Pericardium fibroblast (primary cell): Measurements from ENCODE around the gene R3HDM4. TPM values are rescaled to one million over a fixed set of nuclear protein-coding genes. Genes with fewer than 3 reads are reported as not detected.

Experiments
- total RNA-seq: library from RNA; depleted of rRNA; stranded (reverse); fragments of >200 nt; gene quantifications from 2 replicates; pipeline ENCODE4 v1.2.3, GENCODE V29; 2015

R3HDM4 gene
- total RNA-seq, result 41.7 and 52.9 TPM in 2 replicates

DNA sequence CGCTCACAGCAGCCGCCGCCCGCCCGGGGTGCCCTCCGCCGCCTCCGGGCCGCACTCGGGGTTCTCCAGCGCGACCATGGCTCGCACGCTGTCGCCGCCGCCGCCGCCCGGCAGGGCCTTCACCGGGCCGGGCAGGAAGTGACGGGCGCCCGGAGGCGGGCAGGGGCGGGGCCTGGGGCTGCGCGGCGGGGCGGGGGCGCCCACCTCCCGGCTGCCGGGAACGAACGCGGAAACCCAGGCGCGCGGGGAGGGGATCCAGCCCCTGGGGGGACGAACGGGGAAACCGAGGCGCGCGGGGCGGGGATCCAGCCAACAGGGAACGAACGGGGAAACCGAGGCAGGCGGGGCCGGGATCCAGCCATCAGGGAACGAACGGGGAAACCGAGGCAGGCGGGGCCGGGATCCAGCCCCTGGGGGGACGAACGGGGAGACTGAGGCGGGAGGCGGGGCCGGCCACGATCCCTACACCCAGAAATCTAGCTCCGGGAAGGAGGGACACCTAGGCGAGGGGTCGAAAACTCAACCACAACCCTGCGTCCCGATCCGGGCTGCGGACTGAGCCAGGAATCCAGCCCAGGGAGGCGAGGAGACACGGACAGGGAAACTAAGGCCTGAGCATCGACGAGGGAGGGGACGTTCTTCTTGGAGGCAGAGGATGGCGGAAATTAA, at the start of gene R3HDM4:
R3HDM4 (minus strand) TSS at position 140 of the 669 bp plus-strand sequence; CDS start at position 78, 62 bp downstream.

GRCh38 chr19:925526-926322, 12.7 kb upstream of the R3HDM4 start, which contains the start of gene ARID3A:
ARID3A (plus strand) TSS chr19:926035; CDS start chr19:929529, 3,494 bp downstream.

DNA sequence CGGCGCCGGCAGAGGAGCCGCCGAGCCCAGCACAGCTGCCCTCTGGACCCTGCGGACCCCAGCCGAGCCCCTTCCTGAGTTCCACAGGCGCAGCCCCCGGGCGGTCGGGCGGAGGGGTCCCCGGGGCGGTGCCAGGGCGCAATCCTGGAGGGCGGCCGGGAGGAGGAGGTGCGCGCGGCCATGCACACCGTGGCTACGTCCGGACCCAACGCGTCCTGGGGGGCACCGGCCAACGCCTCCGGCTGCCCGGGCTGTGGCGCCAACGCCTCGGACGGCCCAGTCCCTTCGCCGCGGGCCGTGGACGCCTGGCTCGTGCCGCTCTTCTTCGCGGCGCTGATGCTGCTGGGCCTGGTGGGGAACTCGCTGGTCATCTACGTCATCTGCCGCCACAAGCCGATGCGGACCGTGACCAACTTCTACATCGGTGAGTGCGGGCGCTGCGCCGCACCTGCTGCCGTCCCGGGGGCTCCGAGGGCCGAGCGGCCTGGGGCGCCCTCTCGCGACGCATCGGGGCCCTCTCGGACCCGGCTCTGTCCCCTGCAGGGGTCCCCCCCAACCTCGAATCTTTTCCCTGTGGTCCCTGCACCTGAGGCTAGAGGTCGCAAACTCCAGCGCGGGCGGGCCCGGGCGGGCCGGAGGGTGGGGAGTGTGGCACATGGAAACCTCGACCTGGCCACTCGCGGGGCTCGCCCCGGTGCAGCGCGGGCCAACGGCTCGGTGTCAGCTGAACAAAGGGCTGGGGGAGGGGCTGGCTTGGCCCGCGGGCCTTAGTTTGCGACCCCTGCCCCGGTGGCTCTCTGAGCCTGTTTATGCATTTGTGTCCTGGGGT, 4.5 kb upstream of the R3HDM4 start, which contains the start of gene KISS1R:
KISS1R (plus strand) TSS at position 11 of the 829 bp plus-strand sequence; CDS start at position 181, 170 bp downstream.

DNA sequence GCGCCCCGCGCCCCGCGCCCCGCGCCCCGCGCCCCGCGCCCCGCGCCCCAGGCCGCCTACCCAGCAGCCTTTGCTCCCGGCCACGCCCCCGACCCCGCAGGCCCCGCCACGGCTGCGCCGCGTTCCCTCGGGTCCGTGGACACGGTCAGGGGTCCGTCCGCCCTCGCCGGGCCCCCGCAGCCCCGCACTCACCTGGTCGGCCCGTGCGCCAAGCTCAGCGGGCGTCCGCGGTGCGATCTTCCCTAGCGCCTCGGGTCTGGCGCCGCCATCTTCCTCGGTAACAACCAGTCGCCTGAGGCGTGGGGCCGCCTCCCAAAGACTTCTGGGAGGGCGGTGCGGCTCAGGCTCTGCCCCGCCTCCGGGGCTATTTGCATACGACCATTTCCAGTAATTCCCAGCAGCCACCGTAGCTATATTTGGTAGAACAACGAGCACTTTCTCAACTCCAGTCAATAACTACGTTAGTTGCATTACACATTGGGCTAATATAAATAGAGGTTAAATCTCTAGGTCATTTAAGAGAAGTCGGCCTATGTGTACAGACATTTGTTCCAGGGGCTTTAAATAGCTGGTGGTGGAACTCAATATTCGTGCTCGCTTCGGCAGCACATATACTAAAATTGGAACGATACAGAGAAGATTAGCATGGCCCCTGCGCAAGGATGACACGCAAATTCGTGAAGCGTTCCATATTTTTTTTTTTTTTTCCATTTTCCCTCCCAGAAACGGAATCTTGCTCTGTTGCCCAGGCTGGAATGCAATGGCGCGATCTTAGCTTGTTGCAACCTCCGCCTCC, 19.9 kb downstream of the R3HDM4 start, which contains the start of the genes MED16 and RNU6-9:
MED16 (minus strand) TSS at position 294 of the 796 bp plus-strand sequence. CDS start 2,056 bp downstream, outside the sequence.
RNU6-9 (plus strand) TSS at position 591 of the 796 bp plus-strand sequence.

GRCh38 chr19:858868-859843, 53.9 kb downstream of the R3HDM4 start, which contains the start of gene CFD:
CFD (plus strand) TSS chr19:859664; CDS start chr19:859690, 26 bp downstream.

DNA sequence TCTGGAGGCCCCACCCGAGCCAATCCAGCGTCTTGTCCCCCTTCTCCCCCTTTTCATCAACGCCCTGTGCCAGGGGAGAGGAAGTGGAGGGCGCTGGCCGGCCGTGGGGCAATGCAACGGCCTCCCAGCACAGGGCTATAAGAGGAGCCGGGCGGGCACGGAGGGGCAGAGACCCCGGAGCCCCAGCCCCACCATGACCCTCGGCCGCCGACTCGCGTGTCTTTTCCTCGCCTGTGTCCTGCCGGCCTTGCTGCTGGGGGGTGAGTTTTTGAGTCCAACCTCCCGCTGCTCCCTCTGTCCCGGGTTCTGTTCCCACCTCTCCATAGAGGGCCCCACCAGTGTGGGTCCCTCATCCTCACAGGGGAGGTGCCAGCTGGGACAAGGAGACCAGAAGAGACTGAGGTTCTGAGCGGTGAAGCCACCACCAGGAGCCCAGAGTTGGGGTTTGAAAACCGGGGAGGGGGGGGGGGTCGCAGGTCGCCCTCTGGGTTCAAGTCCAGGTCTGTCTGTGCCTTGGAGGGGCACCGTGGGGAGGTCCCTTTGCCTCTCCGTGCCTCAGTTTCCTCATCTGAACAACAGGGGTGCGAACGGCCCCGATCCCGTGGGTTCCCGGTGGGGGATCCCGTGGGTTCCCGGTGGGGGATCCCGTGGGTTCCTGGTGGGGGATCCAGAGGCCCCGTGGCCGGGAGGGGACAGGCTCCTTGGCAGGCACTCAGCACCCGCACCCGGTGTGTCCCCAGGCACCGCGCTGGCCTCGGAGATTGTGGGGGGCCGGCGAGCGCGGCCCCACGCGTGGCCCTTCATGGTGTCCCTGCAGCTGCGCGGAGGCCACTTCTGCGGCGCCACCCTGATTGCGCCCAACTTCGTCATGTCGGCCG, 60.6 kb downstream of the R3HDM4 start, which contains the start of gene ELANE:
ELANE (plus strand) TSS at position 168 of the 878 bp plus-strand sequence; CDS start at position 194, 26 bp downstream.

Other genes starting within 250 kb of the R3HDM4 start
- gene FSTL3, start 236.8 kb downstream of the R3HDM4 start, total RNA-seq, result 280 and 441 TPM in 2 replicates
- not detected in 2 replicates for gene PRSS57, start 217.8 kb downstream of the R3HDM4 start, total RNA-seq
- 140 and 141 TPM in 2 replicates for gene PALM, start 204.3 kb downstream of the R3HDM4 start, total RNA-seq
- not detected in 2 replicates for gene MISP, start 162.1 kb downstream of the R3HDM4 start, total RNA-seq
- 130 and 227 TPM in 2 replicates for gene PTBP1, start 115.8 kb downstream of the R3HDM4 start, total RNA-seq
- 0.09 and 1.6 TPM in 2 replicates for gene PLPPR3, start 91.3 kb downstream of the R3HDM4 start, total RNA-seq
- gene AZU1, start 85.4 kb downstream of the R3HDM4 start, total RNA-seq, result not detected in 2 replicates
- 2.0 TPM in 1 of 2 replicates, not detected in the other for gene PRTN3, start 72.2 kb downstream of the R3HDM4 start, total RNA-seq
- 3.4 and 8.4 TPM in 2 replicates for gene ELANE, start 60.9 kb downstream of the R3HDM4 start, total RNA-seq
- 190 and 206 TPM in 2 replicates for gene CFD, start 53.6 kb downstream of the R3HDM4 start, total RNA-seq
- 42.2 and 44.2 TPM in 2 replicates for gene MED16, start 20.0 kb downstream of the R3HDM4 start, total RNA-seq
- gene RNU6-9, start 19.7 kb downstream of the R3HDM4 start, total RNA-seq, result not detected in 2 replicates
- gene KISS1R, start 4.1 kb upstream of the R3HDM4 start, total RNA-seq, result not detected in 2 replicates
- gene ARID3A, start 12.8 kb upstream of the R3HDM4 start, total RNA-seq, result 4.1 and 7.2 TPM in 2 replicates
- 41.4 and 55.8 TPM in 2 replicates for gene WDR18, start 71.1 kb upstream of the R3HDM4 start, total RNA-seq
- gene GRIN3B, start 87.2 kb upstream of the R3HDM4 start, total RNA-seq, result 0.70 and 1.4 TPM in 2 replicates
- gene TMEM259, start 107.9 kb upstream of the R3HDM4 start, total RNA-seq, result 158 and 167 TPM in 2 replicates
- not detected in 2 replicates for gene RNU6-2, start 108.3 kb upstream of the R3HDM4 start, total RNA-seq
- gene CNN2, start 113.4 kb upstream of the R3HDM4 start, total RNA-seq, result 279 and 398 TPM in 2 replicates
- gene ABCA7, start 126.9 kb upstream of the R3HDM4 start, total RNA-seq, result 3.1 and 3.3 TPM in 2 replicates
- 0.26 and 0.47 TPM in 2 replicates for gene ARHGAP45, start 153.9 kb upstream of the R3HDM4 start, total RNA-seq
- 132 and 219 TPM in 2 replicates for gene POLR2E, start 182.2 kb upstream of the R3HDM4 start, total RNA-seq
- gene GPX4, start 190.8 kb upstream of the R3HDM4 start, total RNA-seq, result 700 and 909 TPM in 2 replicates